DND-41 (cell line): ENCODE data around the gene VMO1.

Experiments used
- EZH2 ChIP-seq: IDR thresholded peaks from 3 replicates; pipeline ENCODE4 v1.6.1; 2012; ENCODE audit warnings: borderline replicate concordance, low read depth, mild to moderate bottlenecking, moderate library complexity, low read length, inconsistent platforms; ENCODE audit not compliant: severe bottlenecking
- TF ChIP-seq, protein P1 (sequence below): IDR thresholded peaks from 2 replicates; pipeline ENCODE4 v1.5.1; 2012; ENCODE audit warnings: borderline replicate concordance, low read length, moderate library complexity, mild to moderate bottlenecking; ENCODE audit not compliant: poor library complexity, severe bottlenecking; ENCODE audit errors: extremely low read depth

GRCh38 chr17:4748686-4749085, 37.5 kb downstream of the VMO1 start:
- TF ChIP-seq, protein P1, sequence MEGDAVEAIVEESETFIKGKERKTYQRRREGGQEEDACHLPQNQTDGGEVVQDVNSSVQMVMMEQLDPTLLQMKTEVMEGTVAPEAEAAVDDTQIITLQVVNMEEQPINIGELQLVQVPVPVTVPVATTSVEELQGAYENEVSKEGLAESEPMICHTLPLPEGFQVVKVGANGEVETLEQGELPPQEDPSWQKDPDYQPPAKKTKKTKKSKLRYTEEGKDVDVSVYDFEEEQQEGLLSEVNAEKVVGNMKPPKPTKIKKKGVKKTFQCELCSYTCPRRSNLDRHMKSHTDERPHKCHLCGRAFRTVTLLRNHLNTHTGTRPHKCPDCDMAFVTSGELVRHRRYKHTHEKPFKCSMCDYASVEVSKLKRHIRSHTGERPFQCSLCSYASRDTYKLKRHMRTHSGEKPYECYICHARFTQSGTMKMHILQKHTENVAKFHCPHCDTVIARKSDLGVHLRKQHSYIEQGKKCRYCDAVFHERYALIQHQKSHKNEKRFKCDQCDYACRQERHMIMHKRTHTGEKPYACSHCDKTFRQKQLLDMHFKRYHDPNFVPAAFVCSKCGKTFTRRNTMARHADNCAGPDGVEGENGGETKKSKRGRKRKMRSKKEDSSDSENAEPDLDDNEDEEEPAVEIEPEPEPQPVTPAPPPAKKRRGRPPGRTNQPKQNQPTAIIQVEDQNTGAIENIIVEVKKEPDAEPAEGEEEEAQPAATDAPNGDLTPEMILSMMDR, result no peak
- no peak for TF ChIP-seq EZH2
